Stimulated activated CD4-positive, alpha-beta T cell treated with anti-CD3 and anti-CD28 coated beads, Interleukin-12 subunit alpha, Interleukin-12 subunit beta, amount 100 ng/mL, for 4 hours (primary cell): ENCODE results near the gene ARHGEF39.

Experiments used
- DNase-seq: peaks from one replicate; pipeline ENCODE4 v3.0.0-alpha.2; 2020

ARHGEF39 gene

GRCh38 chr9:35673132-35674024, 8.4 kb upstream of the ARHGEF39 start, which contains the start of gene CA9:
Gene CA9 (plus strand): TSS chr9:35673928. CDS start chr9:35673960, 32 bp downstream.
- no peak for DNase-seq

- DNase-seq: no peak
These were observed 4.5 kb upstream of the ARHGEF39 start for GRCh38 chr9:35669331-35670145.

- DNase-seq: no peak
These were observed 2.9 kb upstream of the ARHGEF39 start for GRCh38 chr9:35667939-35668338.

- DNase-seq: no peak
These were observed 1.6 kb upstream of the ARHGEF39 start for GRCh38 chr9:35666549-35666948.

- no peak for DNase-seq
These were observed 1.1 kb upstream of the ARHGEF39 start for GRCh38 chr9:35666045-35666444.

GRCh38 chr9:35665471-35665818, 450 bp upstream of the ARHGEF39 start:
- DNase-seq: no peak

- no peak for DNase-seq
These were observed 2.6 kb downstream of the ARHGEF39 start for GRCh38 chr9:35662437-35662836.

- DNase-seq: no peak
These were observed 3.1 kb downstream of the ARHGEF39 start for GRCh38 chr9:35661756-35662350.

- no peak for DNase-seq
These were observed 4.0 kb downstream of the ARHGEF39 start for GRCh38 chr9:35660966-35661415.

- no peak for DNase-seq
These were observed 5.7 kb downstream of the ARHGEF39 start for GRCh38 chr9:35659340-35659739.

GRCh38 chr9:35658968-35659220, 6.1 kb downstream of the ARHGEF39 start:
- DNase-seq: no peak

- DNase-seq: peak; percentile 80
These were observed 6.6 kb downstream of the ARHGEF39 start, which contains the start of gene CCDC107 for GRCh38 chr9:35658137-35658967. Gene CCDC107 (plus strand): TSS chr9:35658292. CDS start chr9:35658380, 88 bp downstream.

- peak; percentile 94 for DNase-seq
These were observed 7.4 kb downstream of the ARHGEF39 start, which contains the start of gene RMRP for GRCh38 chr9:35657546-35658136. Gene RMRP (minus strand): TSS chr9:35658019.

- DNase-seq: no peak
These were observed 8.0 kb downstream of the ARHGEF39 start for GRCh38 chr9:35656831-35657545.

GRCh38 chr9:35656348-35656747, 8.6 kb downstream of the ARHGEF39 start:
- no peak for DNase-seq

- no peak for DNase-seq
These were observed 11.4 kb downstream of the ARHGEF39 start for GRCh38 chr9:35653611-35654010.

GRCh38 chr9:35652829-35653209, 12.2 kb downstream of the ARHGEF39 start:
- no peak for DNase-seq

- DNase-seq: no peak
These were observed 12.8 kb downstream of the ARHGEF39 start for GRCh38 chr9:35651956-35652828.

GRCh38 chr9:35650341-35651158, 14.4 kb downstream of the ARHGEF39 start, which contains the start of gene SIT1:
Gene SIT1 (minus strand): TSS chr9:35650931. CDS start chr9:35650853, 78 bp downstream.
- DNase-seq: no peak
